Activated CD4-positive, CD25-positive, alpha-beta regulatory T cell treated with anti-CD3 and anti-CD28 coated beads, Interleukin-2, amount 50 U/mL, for 16 hours (primary cell): Measurements from ENCODE around the gene PGRMC1.
"Not testable (repeated sequence)": the region's sequence is repeated elsewhere in the genome, so short reads cannot be mapped to it uniquely, and the experiment has no call there.

Source experiments
- DNase-seq: peaks from one replicate; pipeline ENCODE4 v3.0.0-alpha.2; 2020; ENCODE audit warnings: low read depth, low spot score

The PGRMC1 gene

DNA sequence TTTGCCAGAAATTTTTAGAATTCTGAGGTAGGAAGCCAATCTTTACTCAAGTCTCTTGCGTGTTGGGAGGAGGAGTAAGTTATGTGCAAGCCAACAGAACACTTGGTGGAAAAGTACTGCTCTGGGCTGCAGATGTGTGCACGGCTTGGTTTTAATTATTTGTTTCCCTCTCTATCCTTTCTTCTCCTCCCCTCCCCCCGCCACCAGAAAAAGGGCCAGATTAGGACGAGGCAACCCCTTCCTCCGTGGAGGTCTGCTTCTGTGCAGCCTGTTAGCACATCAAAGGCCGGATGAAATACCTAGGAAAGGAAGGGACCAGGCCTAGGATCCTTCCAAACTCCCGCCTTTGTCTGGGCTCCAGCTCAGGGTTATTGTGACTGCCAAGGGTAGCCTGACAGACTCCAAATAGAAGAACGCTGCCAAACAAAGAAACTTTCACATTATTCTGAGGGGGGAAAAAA is 1.0 kb upstream of the PGRMC1 start:
- no peak for DNase-seq

DNA sequence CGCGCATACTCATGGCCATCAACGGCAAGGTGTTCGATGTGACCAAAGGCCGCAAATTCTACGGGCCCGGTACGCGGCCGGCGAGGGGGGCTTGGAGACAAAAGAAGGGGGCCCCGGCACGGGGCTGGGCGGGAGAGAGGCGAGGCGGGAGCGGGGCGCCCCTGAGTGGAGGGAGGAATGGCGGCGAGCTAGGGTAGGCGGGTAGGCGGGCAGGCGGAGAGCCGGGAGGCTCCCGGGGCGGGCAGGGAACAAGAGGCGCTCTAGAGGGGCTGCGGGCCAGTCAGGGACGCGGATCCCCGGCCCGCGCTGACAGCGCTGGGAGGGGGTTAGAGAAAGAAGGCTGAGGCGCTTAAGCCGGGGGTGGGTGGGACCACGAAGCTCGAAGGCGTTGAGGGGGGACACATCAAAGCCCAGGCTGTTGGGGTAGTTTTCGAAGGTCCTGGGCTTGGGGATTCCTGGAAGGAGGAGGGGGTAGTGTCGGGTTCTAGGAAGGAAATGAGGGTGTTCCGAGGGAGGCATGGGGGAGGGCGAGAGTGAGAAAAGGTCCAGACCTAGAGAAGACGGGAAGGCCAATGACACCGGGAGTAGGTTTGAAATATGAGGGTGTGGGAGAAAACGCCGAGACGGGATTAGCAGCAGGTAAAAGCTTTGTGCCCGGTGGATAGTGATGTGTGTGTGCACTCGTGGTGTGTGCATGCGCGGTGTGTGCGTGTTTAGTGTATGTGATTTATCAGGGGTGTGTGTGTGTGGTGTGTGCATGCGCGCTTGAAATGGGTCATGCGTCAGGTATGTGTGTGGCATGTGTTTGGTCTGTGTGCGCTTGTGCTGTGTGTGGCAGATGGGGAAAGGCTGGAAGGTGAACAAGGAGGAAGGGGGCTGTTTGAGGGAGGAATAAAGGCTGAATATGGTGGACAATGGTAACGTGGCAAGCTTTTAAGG is 807 bp downstream of the PGRMC1 start:
- no peak for DNase-seq

DNA sequence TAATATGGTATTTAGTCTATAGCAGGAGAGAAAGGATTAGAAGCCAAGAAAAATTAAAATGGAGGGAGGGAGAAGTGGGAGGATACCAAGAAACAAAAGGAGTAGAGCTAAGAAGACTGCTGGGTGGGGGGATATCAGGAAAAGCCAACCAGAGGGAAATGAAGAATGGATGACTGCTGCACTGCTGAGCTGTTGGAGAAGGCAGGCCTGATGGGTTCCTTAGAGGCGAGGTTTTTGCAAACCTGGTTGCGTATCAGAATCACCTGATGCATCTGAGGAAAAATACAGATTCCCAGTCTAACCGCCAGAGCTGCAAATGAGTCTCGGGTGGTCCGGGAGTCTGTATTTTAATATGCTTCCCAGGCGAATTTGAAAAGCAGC is 1.5 kb downstream of the PGRMC1 start:
- no peak for DNase-seq

DNA sequence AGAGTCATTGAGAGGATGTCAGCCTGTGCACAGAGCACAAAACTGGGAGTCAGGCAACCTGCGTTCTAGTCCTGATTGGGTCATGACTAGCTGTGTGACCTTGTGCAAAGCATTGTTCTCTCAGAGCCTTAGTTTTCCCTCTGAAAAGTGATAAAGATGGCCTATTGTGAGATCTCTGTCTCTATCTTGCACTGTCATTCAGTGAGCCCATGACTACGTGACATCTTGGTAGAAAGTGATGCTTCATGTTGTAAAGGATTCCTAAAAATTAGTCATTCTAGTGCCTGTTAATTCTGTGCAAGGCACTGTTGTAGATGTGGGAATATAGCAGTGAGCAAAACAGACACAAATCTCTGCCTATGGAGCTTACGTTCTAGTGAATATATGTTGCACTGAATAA is 2.5 kb downstream of the PGRMC1 start:
- no peak for DNase-seq

DNA sequence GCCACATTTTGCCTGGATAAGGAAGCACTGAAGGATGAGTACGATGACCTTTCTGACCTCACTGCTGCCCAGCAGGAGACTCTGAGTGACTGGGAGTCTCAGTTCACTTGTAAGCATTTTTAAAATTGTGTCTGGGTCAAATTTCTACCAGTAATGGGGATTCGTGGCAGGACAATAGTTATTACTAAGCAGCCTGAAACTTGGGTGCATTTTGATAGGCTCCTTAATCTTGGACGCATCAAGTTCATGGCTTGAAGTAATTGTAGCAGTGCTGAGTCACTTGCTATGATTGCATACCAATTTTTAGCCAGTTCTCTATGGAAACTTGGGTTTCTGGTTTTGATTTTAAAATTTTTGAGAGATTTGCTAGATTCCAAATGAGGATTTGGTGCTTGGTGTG is 4.3 kb downstream of the PGRMC1 start:
- no peak for DNase-seq

DNA sequence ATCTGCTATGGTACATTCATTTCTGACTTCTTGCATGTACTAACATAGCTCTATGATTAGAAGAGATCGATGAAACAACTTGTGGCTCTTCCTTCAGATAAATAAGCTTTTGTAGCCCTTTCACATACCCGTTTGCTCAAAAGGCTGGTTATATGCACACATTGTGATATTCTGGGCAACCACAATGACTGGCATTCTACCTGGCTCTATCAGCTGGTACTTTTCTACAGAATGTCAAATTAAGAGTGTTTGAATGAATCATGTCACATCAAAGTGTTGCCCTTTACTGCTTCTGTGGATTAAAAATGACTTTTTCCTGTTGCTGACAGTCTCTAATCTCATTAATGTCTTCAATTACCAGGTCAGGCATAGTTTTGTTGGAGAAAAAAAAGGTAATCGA is 11.6 kb downstream of the PGRMC1 start:
- DNase-seq: no peak

DNA sequence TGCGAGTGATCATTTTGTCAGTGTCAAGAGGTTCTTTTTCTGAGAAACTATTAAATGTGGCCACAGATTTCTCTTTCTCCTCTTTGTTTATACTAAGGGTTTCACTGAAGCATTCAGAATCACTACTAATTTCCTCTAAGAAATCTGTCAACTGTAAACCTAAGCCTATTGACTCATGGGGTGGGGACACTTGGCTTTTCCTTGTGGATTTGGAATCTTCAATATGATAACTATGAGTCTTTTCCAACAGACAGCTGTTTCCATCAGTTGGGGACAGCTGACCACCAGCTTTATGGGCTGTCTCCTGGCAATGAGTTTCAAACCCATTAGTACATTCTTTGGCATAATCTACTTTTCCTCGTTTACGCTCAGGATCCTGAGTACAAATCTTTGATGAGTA is 13.8 kb downstream of the PGRMC1 start:
- DNase-seq: no peak

DNA sequence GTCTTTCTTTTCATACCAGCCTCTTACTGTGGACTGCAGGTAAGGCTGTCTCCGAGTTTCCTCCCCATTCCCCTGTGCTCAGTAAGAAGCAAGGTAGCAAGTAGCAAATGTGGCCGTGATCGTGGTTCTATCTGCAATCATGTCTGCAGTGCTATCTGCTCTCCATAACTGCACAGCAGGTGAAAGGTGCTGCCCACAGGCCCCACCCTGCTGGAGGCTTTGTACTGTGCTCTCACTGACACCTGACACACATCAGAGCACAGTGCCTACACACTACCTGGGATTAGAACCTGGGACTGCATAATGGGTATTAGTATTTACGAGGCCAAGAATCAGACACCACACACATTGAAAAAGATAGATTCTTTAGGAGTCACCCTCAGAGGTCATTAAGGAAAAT is 15.3 kb downstream of the PGRMC1 start:
- DNase-seq: no peak

DNA sequence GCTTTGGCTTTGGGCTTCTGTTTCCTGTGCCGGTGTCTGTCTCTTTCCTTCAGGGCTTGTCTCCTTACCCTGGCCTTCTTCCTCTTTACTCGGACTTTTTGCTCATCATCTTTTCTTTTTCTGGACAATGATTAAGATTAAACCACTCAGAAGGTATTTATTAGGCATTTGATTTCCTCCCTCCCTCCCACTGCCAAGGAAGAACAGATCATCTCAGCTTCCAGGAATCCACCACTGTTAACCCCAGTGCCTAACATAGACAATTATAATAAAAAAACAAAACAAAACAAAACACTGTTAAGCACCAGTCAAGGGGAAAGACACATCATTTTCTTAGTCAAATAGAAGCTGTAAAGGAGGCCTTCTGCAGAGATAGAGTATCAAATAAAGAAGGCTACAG is 16.6 kb downstream of the PGRMC1 start:
- DNase-seq: no peak

DNA sequence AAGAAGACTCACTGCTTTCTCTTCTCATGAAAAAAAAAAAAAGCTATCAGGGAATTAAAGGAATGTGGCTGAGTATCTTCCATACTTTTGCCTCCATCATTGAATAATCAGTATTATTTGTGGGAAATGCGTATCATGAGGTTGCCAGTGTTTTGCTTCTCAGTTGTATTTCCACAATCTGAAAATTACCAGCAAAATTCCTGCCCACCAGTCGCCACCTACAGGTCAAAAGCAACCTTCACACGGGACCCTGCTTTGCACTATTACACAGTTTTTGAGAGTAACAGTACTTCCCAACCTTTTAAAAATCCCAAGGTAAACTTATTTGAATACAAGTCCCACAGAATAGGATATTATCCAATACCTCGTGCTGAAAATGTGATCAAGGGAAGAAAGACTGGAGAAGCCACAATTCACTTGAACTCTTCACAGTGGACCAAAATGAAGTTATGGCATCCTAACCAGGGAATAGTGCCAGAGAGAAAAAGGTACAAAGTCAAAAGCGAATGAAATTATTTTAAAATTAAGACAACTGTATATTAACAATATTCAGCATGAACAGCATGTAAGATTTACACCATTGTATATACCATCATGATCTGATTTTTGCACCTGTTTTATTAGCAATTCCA is 30.4 kb downstream of the PGRMC1 start:
- DNase-seq: no peak

DNA sequence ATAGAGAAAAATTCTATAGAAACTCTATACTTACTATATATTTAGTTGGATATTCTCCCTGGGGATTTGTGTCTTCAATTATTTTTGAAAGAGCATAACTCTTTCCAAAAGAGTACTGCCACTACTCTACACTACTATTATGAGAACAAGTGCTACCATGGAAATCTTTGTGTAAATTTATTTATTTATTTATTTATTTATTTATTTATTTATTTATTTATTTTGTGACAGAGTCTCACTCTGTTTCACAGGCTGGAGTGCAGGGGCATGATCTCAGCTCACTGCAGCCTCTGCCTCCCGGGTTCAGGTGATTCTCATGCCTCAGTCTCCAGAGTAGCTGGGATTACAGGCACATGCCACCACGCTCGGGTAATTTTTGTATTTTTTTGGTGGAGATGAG is 31.0 kb downstream of the PGRMC1 start:
- not testable (repeated sequence) for DNase-seq

DNA sequence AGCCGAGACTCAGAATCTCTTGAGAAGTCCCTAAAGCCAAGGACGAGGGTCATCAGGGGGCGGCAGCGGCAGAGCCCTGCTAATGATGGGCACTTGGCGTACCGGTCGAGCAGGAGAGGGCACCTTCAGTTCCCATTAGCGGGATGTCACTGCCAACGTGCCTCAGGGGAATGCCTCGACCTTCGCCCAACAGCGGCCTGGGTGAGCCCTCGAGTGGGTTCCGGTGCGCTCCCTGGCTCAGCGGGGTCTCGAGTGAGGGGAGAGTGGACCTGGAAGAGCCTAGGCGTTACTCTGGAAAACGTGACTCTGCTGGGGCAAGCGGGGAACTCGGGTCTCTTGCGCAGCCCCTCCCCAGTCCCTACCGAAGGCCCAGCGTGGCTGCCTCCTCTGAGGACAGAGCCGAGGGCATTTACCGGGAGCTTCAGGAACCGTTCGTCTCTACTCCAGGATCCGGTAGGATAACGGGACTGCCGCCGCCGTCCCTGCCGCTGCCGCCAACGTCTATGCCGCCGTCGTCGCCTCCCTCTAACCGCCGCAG is 36.9 kb downstream of the PGRMC1 start:
- no peak for DNase-seq

DNA sequence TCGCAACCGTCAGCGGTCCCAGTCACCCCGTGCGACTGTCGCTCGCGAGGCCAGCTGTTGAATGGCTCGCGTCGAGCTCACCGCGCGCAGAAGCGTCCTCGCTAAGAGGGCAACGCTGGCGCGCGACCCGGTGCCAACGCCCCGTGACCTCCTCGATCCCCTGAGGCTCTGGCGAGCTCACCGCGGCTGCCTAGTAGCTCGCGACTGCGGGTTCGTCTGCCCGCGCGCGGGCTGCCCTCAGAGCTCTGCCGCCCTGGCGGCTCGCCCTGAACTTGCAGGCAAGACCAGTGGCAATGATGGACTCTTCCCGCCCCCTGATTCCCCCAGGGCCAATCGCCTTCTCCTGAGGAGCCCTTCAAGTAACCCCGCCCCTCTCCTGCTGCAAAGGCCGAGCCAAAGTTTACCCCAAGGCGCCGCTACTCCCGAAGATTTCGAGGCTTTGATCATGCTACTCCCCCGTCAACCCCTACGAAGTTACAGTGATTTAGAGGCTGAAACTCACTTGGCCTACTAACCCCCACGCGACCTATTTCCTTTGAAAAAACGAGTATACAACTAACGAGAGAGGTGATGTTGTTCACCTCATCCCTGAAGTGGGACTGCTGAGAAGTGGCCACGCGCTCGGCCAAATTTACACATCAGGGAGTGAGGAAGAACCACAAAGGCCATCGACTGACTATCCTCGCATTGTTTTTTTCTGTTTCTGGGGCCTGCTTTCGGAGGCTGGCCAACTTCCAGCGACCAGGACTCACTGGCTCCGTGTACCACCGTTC is 37.5 kb downstream of the PGRMC1 start:
- DNase-seq: no peak

DNA sequence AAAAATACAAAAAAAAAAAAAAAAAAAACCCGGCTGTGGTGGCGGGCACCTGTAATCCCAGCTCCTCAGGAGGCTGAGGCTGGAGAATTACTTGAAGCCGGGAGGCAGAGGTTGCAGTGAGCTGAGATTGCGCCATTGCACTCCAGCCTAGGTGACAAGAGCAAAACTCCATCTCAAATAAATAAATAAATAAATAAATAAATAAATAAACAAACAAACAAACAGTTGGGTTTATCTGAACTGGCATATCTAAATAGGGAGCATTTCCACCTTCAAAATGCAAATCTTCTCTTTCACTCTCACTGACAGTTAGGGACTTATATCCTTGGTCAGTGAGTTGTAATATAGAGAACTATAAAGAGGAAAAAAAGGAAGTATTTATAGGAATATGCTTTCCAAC is 46.3 kb downstream of the PGRMC1 start:
- not testable (repeated sequence) for DNase-seq

DNA sequence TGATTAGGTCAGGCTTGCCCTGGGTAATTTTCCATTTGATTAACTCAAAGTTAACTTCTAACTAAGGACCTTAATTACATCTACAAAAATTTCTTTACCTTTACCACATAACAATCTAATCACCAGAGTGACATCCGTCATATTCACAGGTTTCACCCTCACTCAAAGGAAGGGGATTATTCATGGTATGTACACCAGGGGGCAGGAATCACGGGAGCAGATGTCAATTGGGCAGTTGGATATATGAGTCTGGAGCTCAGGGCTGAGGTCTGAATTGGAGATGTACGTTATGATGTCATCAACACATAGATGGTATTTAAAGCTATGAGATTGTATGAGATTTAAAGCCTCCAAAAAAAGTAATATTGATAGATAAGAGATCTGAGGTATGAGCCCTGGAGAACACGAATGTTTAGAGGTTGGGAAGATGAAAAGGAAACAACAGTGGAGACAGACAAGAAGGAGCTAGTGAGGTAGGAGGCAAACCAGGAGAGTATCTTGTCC is 52.9 kb downstream of the PGRMC1 start:
- no peak for DNase-seq

DNA sequence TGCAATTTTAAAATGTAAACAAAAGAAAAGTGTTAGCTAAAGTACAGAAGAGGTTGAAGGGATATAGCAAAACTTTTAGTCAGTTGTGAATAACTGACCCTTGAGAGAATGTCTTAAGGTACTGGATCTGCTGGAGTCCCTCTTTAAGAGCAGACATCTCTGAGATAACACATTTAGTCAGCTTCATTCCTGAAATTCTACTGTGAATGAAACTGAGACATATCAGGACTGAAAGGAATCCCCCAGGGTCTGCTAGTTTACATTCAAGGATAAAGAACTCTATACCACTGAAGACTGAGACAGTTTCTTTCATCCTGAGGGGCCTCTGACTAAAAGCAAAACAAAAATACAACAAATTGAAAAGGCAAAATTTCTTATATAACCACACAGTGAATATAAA is 54.4 kb downstream of the PGRMC1 start:
- DNase-seq: no peak

DNA sequence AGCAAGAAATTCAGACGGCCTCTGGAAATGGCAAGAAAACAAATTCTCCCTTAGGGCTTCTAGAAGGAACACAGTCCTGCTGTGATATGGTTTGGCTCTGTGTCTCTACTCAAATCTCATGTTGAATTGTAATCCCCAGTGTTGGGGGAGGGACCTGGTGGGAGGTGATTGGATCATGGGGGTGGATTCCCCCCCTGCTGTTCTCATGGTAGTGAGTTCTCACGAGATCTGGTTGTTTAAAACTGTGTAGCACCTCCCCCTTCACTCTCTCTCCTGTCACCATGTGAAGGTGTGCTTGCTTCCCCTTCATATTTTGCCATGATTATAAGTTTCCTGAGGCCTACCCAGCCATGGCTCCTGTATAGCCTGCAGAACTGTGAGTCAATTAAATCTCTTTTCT is 55.2 kb downstream of the PGRMC1 start:
- DNase-seq: not testable (repeated sequence)

DNA sequence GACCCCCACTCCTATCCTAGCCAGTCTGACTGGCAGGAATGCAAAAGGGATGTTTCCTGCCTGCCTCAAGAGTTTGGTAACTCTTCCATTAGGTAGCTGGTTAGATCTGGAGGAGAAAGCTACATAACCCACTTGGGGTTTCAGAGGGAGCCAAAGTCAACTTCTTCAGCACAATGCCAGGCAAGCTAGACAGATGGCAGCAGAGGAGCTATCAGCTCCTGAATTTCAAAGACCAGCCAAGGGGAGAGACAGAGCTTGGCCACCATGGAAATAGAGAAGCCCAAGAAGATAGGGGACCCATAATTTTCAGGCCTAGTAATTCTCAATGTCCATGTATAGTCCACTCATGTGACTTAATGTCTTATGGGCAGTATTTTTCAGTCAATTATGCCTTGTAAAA is 56.4 kb downstream of the PGRMC1 start:
- DNase-seq: no peak
